Trophoblast cell (in vitro differentiated cells and primary cell): ENCODE measurements around the gene ATP12A.

Source experiments
- DNase-seq, 2 donors: peaks; one replicate each; pipeline ENCODE4 v3.0.0-alpha.2; 2016
- H2AFZ ChIP-seq: 2 replicates; pipeline ENCODE4 v1.6.1; 2013; ENCODE audit warnings: low read length, moderate library complexity, mild to moderate bottlenecking; ENCODE audit not compliant: insufficient read depth, poor library complexity
- H2AK5ac ChIP-seq: 2 replicates; pipeline ENCODE4 v1.6.1; 2013; ENCODE audit warnings: mild to moderate bottlenecking, low read length
- H2BK120ac ChIP-seq: 2 replicates; pipeline ENCODE4 v1.6.1; 2013; ENCODE audit warnings: low read length, mild to moderate bottlenecking, moderate library complexity; ENCODE audit not compliant: insufficient read depth, poor library complexity
- H2BK12ac ChIP-seq: 2 replicates; pipeline ENCODE4 v1.6.1; 2013; ENCODE audit warnings: mild to moderate bottlenecking, low read length, moderate library complexity
- H2BK5ac ChIP-seq: 2 replicates; pipeline ENCODE4 v1.6.1; 2013; ENCODE audit warnings: low read length, low read depth, moderate library complexity, mild to moderate bottlenecking; ENCODE audit not compliant: poor library complexity
- H3K14ac ChIP-seq: 2 replicates; pipeline ENCODE4 v1.6.1; 2013; ENCODE audit warnings: mild to moderate bottlenecking, low read length
- H3K18ac ChIP-seq: 2 replicates; pipeline ENCODE4 v1.6.1; 2013; ENCODE audit warnings: mild to moderate bottlenecking, low read length
- H3K23ac ChIP-seq: 2 replicates; pipeline ENCODE4 v1.6.1; 2013; ENCODE audit warnings: low read length
- H3K27ac ChIP-seq: 2 replicates; pipeline ENCODE4 v1.5.1; 2013; ENCODE audit warnings: low read depth, mild to moderate bottlenecking, inconsistent platforms, low read length, moderate library complexity
- H3K27me3 ChIP-seq: 2 replicates; pipeline ENCODE4 v1.6.1; 2013; ENCODE audit warnings: inconsistent platforms, mild to moderate bottlenecking, low read length, moderate library complexity; ENCODE audit not compliant: insufficient read depth
- H3K36me3 ChIP-seq, 2 experiments: 1 replicate in 1 of 2; 2 replicates in 1 of 2; pipeline ENCODE4 v1.6.1; 2013; ENCODE audit warnings: low read length in 2 of 2, mild to moderate bottlenecking in 2 of 2, moderate library complexity in 1 of 2; ENCODE audit not compliant: insufficient read depth in 2 of 2, control insufficient read depth in 1 of 2
- H3K4ac ChIP-seq: 2 replicates; pipeline ENCODE4 v1.6.1; 2013; ENCODE audit warnings: low read depth, mild to moderate bottlenecking, low read length, moderate library complexity
- H3K4me1 ChIP-seq, 2 experiments: 1 replicate in 1 of 2; 2 replicates in 1 of 2; pipeline ENCODE4 v1.6.1; 2013; ENCODE audit warnings: low read length in 2 of 2, mild to moderate bottlenecking in 2 of 2, moderate library complexity in 1 of 2; ENCODE audit not compliant: insufficient read depth in 2 of 2, control insufficient read depth in 1 of 2
- H3K4me2 ChIP-seq: 2 replicates; pipeline ENCODE4 v1.6.1; 2013; ENCODE audit warnings: inconsistent platforms, mild to moderate bottlenecking, low read length, moderate library complexity
- H3K4me3 ChIP-seq: 2 replicates; pipeline ENCODE4 v1.5.1; 2013; ENCODE audit warnings: mild to moderate bottlenecking, low read depth, low read length, inconsistent platforms
- H3K79me1 ChIP-seq: one replicate; pipeline ENCODE4 v1.6.1; 2013; ENCODE audit warnings: low read length
- H3K79me2 ChIP-seq: 2 replicates; pipeline ENCODE4 v1.6.1; 2013; ENCODE audit warnings: low read length, mild to moderate bottlenecking; ENCODE audit not compliant: control insufficient read depth, insufficient read depth, poor library complexity
- H3K9ac ChIP-seq: 2 replicates; pipeline ENCODE4 v1.6.1; 2013; ENCODE audit warnings: mild to moderate bottlenecking, low read length
- H3K9me3 ChIP-seq: 2 replicates; pipeline ENCODE4 v1.6.1; 2013; ENCODE audit warnings: low read depth, mild to moderate bottlenecking, control low read depth, inconsistent platforms, low read length; ENCODE audit not compliant: insufficient read depth
- H4K12ac ChIP-seq: 2 replicates; pipeline ENCODE4 v1.6.1; 2013; ENCODE audit warnings: low read depth, mild to moderate bottlenecking, low read length, moderate library complexity
- H4K8ac ChIP-seq: 2 replicates; pipeline ENCODE4 v1.6.1; 2013; ENCODE audit warnings: low read depth, mild to moderate bottlenecking, low read length, moderate library complexity
- H4K91ac ChIP-seq: one replicate; pipeline ENCODE4 v1.6.1; 2013; ENCODE audit warnings: low read depth, mild to moderate bottlenecking, low read length, moderate library complexity
- WGBS: extraction: QIAGEN DNeasy Blood & Tissue Kit; methylation state at CpG from one replicate; pipeline ENCODE4 v1.1.7; 2013; ENCODE audit warnings: missing lambda C conversion rate; ENCODE audit not compliant: insufficient read length, insufficient coverage; ENCODE audit errors: extremely low coverage; 5-methylcytosine and 5-hydroxymethylcytosine counted together

The ATP12A gene

DNA sequence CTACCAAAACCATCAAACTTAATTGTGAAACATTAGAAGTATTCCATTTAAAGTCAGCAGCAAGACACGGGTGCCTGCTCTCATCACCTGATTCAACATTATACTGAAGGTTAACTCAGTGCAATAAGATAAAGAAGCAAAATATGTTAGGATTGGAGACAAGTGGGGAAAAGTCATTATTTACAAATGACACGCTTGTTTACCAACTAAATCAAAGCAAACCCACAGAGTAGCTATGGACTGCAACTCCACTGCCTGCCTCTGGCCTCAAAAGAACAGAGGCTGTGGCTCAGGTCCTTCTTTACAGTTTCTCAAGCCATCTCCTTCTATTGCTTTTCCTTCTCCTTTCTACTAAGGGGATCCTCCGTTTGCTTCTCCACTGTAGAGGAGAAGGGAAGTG lies 21.0 kb upstream of the ATP12A start:
- H3K79me1 ChIP-seq: no peaks in the 10 kb centered on the region
- no peaks in the 10 kb centered on the region for H3K27me3 ChIP-seq
- H4K8ac ChIP-seq: no peak overlapping the region
- H3K14ac ChIP-seq: no peak overlapping the region
- H2BK5ac ChIP-seq: no peak overlapping the region
- H3K4me3 ChIP-seq: no peak overlapping the region
- no peak overlapping the region for H3K9ac ChIP-seq
- no peak overlapping the region for H4K91ac ChIP-seq
- H3K27ac ChIP-seq: no peak overlapping the region
- no peak overlapping the region for H3K4me2 ChIP-seq
- no peak overlapping the region for H3K18ac ChIP-seq
- DNase-seq: peak; percentile 39 to 76
- peaks cover 3 to 4% of the 10 kb centered on the region in 2 experiments for H3K4me1 ChIP-seq
- no peak overlapping the region for H3K4ac ChIP-seq
- no peak overlapping the region for H4K12ac ChIP-seq
- H2BK120ac ChIP-seq: peak overlapping the region; percentile 7
- no CpG with 5 or more reads among the region's 3 CpGs for WGBS
- H3K79me2 ChIP-seq: no peaks in the 10 kb centered on the region
- H3K9me3 ChIP-seq: no peaks in the 10 kb centered on the region
- H2BK12ac ChIP-seq: no peak overlapping the region
- H2AFZ ChIP-seq: no peak overlapping the region
- H3K23ac ChIP-seq: no peak overlapping the region
- no peaks in the 10 kb centered on the region for H3K36me3 ChIP-seq
- no peak overlapping the region for H2AK5ac ChIP-seq

DNA sequence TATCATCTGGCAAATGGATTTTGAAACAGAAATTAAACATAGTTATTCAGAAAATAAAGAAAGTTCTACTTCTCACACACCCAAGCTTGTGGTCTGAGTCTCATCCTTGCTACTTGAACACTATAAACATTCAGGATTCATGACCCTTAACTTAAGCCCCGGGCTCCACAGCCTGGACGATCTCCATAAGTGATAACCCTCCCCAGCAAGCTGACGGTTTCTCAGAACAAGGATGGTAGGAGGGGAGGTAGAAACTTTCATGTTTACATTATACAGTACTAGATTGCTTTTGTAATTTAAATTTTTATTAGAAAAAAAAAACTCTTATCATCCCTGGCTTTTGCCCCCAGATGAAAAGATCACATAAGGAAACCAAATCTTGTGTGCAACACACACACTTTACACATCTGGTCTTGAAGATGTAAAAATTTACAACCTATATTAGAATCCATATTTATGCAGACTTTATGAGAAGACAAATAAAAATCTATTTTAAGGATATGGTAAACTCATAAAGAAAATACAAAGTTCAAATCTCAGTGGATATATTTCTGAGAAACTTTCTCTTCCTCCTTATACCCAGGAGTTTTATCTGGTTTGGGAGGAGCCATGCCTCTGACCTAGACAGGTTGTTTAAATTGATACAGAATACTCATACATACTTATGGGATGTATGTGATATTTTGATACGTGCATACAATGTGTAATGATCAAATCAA lies 20.0 kb upstream of the ATP12A start:
- Histone ChIP-seq H3K79me2 (no peaks in the 10 kb centered on the region), H2AFZ (no peak overlapping the region), H4K8ac (no peak overlapping the region), H3K79me1 (no peaks in the 10 kb centered on the region), H4K12ac (no peak overlapping the region), H3K4ac (no peak overlapping the region), H3K9ac (no peak overlapping the region), H3K36me3 (no peaks in the 10 kb centered on the region), H3K27ac (no peak overlapping the region), H3K18ac (no peak overlapping the region), H3K4me1 (peaks cover 4 to 5% of the 10 kb centered on the region in 2 experiments), H3K14ac (no peak overlapping the region), H2BK120ac (no peak overlapping the region), H2AK5ac (no peak overlapping the region), H3K9me3 (no peaks in the 10 kb centered on the region), H3K27me3 (no peaks in the 10 kb centered on the region), H3K4me3 (no peak overlapping the region), H3K4me2 (no peak overlapping the region), H4K91ac (no peak overlapping the region), H2BK12ac (no peak overlapping the region), H3K23ac (no peak overlapping the region), H2BK5ac (no peak overlapping the region)
- WGBS: no CpG with 5 or more reads among the region's 4 CpGs
- DNase-seq: peak; percentile 33 to 40

DNA sequence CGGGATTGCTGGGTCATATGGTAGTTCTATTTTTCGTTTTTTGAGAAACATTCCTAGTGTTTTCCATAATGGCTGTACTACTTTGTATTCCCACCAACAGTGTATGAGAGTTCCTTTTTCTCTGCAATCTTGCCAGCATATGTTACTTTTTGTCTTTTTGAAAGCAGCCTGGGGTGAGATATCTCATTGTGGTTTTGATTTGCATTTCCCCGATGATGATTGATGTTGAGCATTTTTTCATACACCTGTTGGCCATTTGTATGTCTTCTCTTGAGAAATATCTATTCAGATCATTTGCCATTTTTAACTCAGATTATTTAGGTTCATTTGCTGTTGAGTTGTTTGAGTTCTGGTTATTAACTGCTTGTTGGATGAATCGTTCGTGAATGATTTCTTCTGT lies 18.5 kb upstream of the ATP12A start:
- H3K9me3 ChIP-seq: no peaks in the 10 kb centered on the region
- no peak overlapping the region for H2BK120ac ChIP-seq
- H3K79me1 ChIP-seq: no peaks in the 10 kb centered on the region
- no CpG with 5 or more reads among the region's 5 CpGs for WGBS
- no peak overlapping the region for H3K4ac ChIP-seq
- no peak overlapping the region for H4K12ac ChIP-seq
- H2AK5ac ChIP-seq: no peak overlapping the region
- no peaks in the 10 kb centered on the region for H3K27me3 ChIP-seq
- H3K9ac ChIP-seq: no peak overlapping the region
- H2BK12ac ChIP-seq: no peak overlapping the region
- no peak overlapping the region for H3K27ac ChIP-seq
- H3K36me3 ChIP-seq: no peaks in the 10 kb centered on the region
- no peak overlapping the region for H3K4me2 ChIP-seq
- H2BK5ac ChIP-seq: no peak overlapping the region
- H3K14ac ChIP-seq: no peak overlapping the region
- no peak overlapping the region for H3K23ac ChIP-seq
- H3K79me2 ChIP-seq: no peaks in the 10 kb centered on the region
- H3K4me3 ChIP-seq: no peak overlapping the region
- H4K8ac ChIP-seq: no peak overlapping the region
- peaks cover 4 to 6% of the 10 kb centered on the region in 2 experiments for H3K4me1 ChIP-seq
- no peak overlapping the region for H2AFZ ChIP-seq
- DNase-seq: no peak
- no peak overlapping the region for H3K18ac ChIP-seq
- H4K91ac ChIP-seq: no peak overlapping the region

DNA sequence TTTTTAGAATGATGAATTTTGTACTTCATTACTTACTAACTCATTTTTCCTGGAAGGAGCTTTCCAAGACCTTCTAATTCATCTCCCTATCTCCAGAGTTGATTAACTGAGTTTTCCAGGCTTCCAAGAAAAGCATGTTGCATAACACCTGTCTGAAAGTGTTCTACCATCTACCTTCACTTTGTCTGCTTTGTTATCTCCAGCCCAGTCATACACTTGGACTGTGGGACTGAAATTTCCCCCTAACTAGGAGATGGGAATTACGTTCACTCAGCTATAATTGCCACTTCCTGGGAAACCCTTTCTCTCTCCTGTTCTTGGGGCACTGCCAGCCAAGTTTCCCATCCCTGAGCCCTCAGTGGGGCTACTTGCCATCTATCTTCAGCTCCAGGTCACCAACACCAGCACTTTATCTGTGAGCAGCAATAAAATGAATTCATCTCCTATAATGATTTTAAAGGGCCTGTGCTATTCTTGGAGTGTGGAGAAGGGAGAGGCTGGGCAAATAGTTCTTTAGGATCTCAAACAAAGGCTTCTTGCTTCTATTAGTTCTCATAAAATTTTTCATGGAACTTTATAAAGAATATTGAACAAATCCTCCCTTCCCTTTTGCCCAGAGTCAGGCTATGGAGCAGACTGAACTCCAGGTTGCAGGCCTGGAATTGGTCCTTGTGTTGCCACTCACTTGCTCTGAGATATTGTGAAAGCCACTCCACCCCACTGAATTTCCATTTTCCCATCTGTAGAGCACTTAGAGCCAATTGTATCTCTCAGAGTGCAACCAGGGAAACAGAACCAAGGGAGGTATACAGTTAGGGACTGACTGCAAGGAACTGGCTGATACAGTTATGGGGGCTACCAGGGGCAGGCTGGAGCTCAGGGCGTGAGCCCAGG lies 17.8 kb upstream of the ATP12A start:
- no peaks in the 10 kb centered on the region for H3K27me3 ChIP-seq
- no peaks in the 10 kb centered on the region for H3K9me3 ChIP-seq
- H4K91ac ChIP-seq: no peak overlapping the region
- no peak overlapping the region for H3K9ac ChIP-seq
- no peak overlapping the region for H3K4ac ChIP-seq
- H3K18ac ChIP-seq: no peak overlapping the region
- no peaks in the 10 kb centered on the region for H3K79me1 ChIP-seq
- H3K79me2 ChIP-seq: no peaks in the 10 kb centered on the region
- H3K4me2 ChIP-seq: no peak overlapping the region
- H2AK5ac ChIP-seq: no peak overlapping the region
- no peak overlapping the region for H3K4me3 ChIP-seq
- DNase-seq: peak in 1 of 2 donors; percentile 24
- peak overlapping the region; percentile 18 for H2BK12ac ChIP-seq
- no peak overlapping the region for H3K23ac ChIP-seq
- no peaks in the 10 kb centered on the region for H3K36me3 ChIP-seq
- no peak overlapping the region for H4K8ac ChIP-seq
- peak overlapping the region; percentile 61 for H2BK120ac ChIP-seq
- no peak overlapping the region for H3K27ac ChIP-seq
- no peak overlapping the region for H3K14ac ChIP-seq
- H3K4me1 ChIP-seq: peaks cover 4 to 6% of the 10 kb centered on the region in 2 experiments
- WGBS: no CpG with 5 or more reads among the region's 2 CpGs
- no peak overlapping the region for H4K12ac ChIP-seq
- H2BK5ac ChIP-seq: no peak overlapping the region
- H2AFZ ChIP-seq: no peak overlapping the region
